Measurements from ENCODE around the gene NONO. TPM values are rescaled to one million over a fixed set of nuclear protein-coding genes. Genes with fewer than 3 reads are reported as not detected.

Gene NONO
- 100 to 1,000 TPM; 196 to 268 (median 213) TPM for total RNA-seq

GRCh38 chrX:71283403-71284143 lies at the start of gene NONO:
NONO (plus strand) TSS chrX:71283635; CDS start chrX:71290638, 7,003 bp downstream.
- Histone ChIP-seq H3K27me3 (no peaks in the 10 kb centered on the region), H3K27ac (peak within 1 kb of the TSS; percentile 68 to 93 (median 88)), H3K9me3 (no peaks in the 10 kb centered on the region), H3K4me3 (peak within 1 kb of the TSS; percentile 50 to 63), H3K36me3 (no peaks in the 10 kb centered on the region), H3K4me1 (peaks cover 0 to 42% (median 4%) of the 10 kb centered on the region in 3 donors)
- WGBS, 2 donors (ENCODE audit: low coverage in 1 of 2): 55% methylated on average over 16 of the region's 57 CpGs; no CpG with 5 or more reads in 1 of the 2 donors
- TF ChIP-seq CTCF (IDR thresholded peaks at IDR 0.05): no peak
- peak; percentile 86 for TF ChIP-seq POLR2AphosphoS5 (IDR thresholded peaks at IDR 0.05)
- peak; percentile 46 to 50 for TF ChIP-seq POLR2A (IDR thresholded peaks at IDR 0.05)
- ATAC-seq: peak; percentile 97

- Histone ChIP-seq H3K27ac (no peak overlapping the region), H3K9me3 (no peaks in the 10 kb centered on the region), H3K4me3 (no peak overlapping the region), H3K27me3 (no peaks in the 10 kb centered on the region), H3K4me1 (no peaks in the 10 kb centered on the region), H3K36me3 (peaks cover 0 to 5% of the 10 kb centered on the region in 2 donors)
- no peak for ATAC-seq
- WGBS, 2 donors (ENCODE audit: low coverage in 1 of 2): 44 to 58% methylated on average over 2 of the region's 3 CpGs
- TF ChIP-seq POLR2AphosphoS5 (IDR thresholded peaks at IDR 0.05): no peak
- TF ChIP-seq CTCF (IDR thresholded peaks at IDR 0.05): no peak
- TF ChIP-seq EP300 (IDR thresholded peaks at IDR 0.05): no peak
- TF ChIP-seq POLR2A (IDR thresholded peaks at IDR 0.05): no peak
Measured at GRCh38 chrX:71235482-71235881, 48.0 kb upstream of the NONO start.

- no CpG with 5 or more reads among the region's 1 CpG for WGBS, 2 donors (ENCODE audit: low coverage in 1 of 2)
- no peaks in the 10 kb centered on the region for H3K27me3 ChIP-seq
Measured at GRCh38 chrX:71236836-71237235, 46.6 kb upstream of the NONO start.

GRCh38 chrX:71239781-71240180 lies 43.7 kb upstream of the NONO start:
- no peak for TF ChIP-seq POLR2AphosphoS5 (IDR thresholded peaks at IDR 0.05)
- no peak for TF ChIP-seq POLR2A (IDR thresholded peaks at IDR 0.05)
- TF ChIP-seq EP300 (IDR thresholded peaks at IDR 0.05): no peak
- TF ChIP-seq CTCF (IDR thresholded peaks at IDR 0.05): no peak
- no peak overlapping the region for H3K4me3 ChIP-seq
- H3K27ac ChIP-seq: no peak overlapping the region
- peaks cover 0 to 48% of the 10 kb centered on the region in 2 donors for H3K36me3 ChIP-seq
- no peak for ATAC-seq
- 73% methylated on average over 3 of the region's 3 CpGs; no CpG with 5 or more reads in 1 of the 2 donors for WGBS, 2 donors (ENCODE audit: low coverage in 1 of 2)
- H3K4me1 ChIP-seq: no peaks in the 10 kb centered on the region
- no peaks in the 10 kb centered on the region for H3K27me3 ChIP-seq
- H3K9me3 ChIP-seq: no peaks in the 10 kb centered on the region

More at GRCh38 chrX:71236836-71237235, 46.6 kb upstream of the NONO start:
- no peak for ATAC-seq
- Histone ChIP-seq H3K27ac (no peak overlapping the region), H3K9me3 (no peaks in the 10 kb centered on the region), H3K4me3 (no peak overlapping the region), H3K4me1 (no peaks in the 10 kb centered on the region), H3K36me3 (peaks cover 0 to 18% of the 10 kb centered on the region in 2 donors)
- TF ChIP-seq POLR2AphosphoS5 (IDR thresholded peaks at IDR 0.05) (no peak), CTCF (IDR thresholded peaks at IDR 0.05) (no peak), POLR2A (IDR thresholded peaks at IDR 0.05) (no peak), EP300 (IDR thresholded peaks at IDR 0.05) (no peak)

GRCh38 chrX:71241301-71241700 lies 42.1 kb upstream of the NONO start:
- TF ChIP-seq CTCF (IDR thresholded peaks at IDR 0.05) (no peak), POLR2AphosphoS5 (IDR thresholded peaks at IDR 0.05) (no peak)
- no peaks in the 10 kb centered on the region for H3K27me3 ChIP-seq
- WGBS, 2 donors (ENCODE audit: low coverage in 1 of 2): 60% methylated on average over 1 of the region's 6 CpGs; no CpG with 5 or more reads in 1 of the 2 donors
- H3K4me1 ChIP-seq: no peaks in the 10 kb centered on the region
- H3K27ac ChIP-seq: no peak overlapping the region
- no peaks in the 10 kb centered on the region for H3K9me3 ChIP-seq
- ATAC-seq: no peak
- H3K4me3 ChIP-seq: no peak overlapping the region
- peaks cover 0 to 63% of the 10 kb centered on the region in 2 donors for H3K36me3 ChIP-seq
